HepG2 (cell line): ENCODE measurements around the gene LAMA5. TPM values are rescaled to one million over a fixed set of nuclear protein-coding genes. Genes with fewer than 3 reads are reported as not detected.

ENCODE experiments used
- ARID5B ChIP-seq: IDR thresholded peaks from 2 replicates; pipeline ENCODE4 v1.4.0; 2020; ENCODE audit warnings: mild to moderate bottlenecking, missing genetic modification reagents
- FOXM1 ChIP-seq: sonication (generic); formaldehyde crosslinking; IDR thresholded peaks from 2 replicates; pipeline ENCODE4 v1.5.0; 2020; ENCODE audit warnings: missing genetic modification reagents
- GPBP1L1 ChIP-seq: sonication (generic); formaldehyde crosslinking; IDR thresholded peaks from 2 replicates; pipeline ENCODE4 v1.5.0; 2020; ENCODE audit warnings: mild to moderate bottlenecking, missing genetic modification reagents
- GZF1 ChIP-seq: sonication (generic); formaldehyde crosslinking; IDR thresholded peaks from 2 replicates; pipeline ENCODE4 v1.5.1; 2020; ENCODE audit warnings: mild to moderate bottlenecking, missing genetic modification reagents
- IRF9 ChIP-seq: sonication (generic); formaldehyde crosslinking; IDR thresholded peaks from 2 replicates; pipeline ENCODE4 v1.8.0; 2022; ENCODE audit warnings: missing genetic modification reagents, mild to moderate bottlenecking, borderline replicate concordance
- POGK ChIP-seq: sonication (generic); formaldehyde crosslinking; conservative IDR thresholded peaks from 2 replicates; pipeline ENCODE4 v1.8.0; 2022; ENCODE audit warnings: mild to moderate bottlenecking, moderate library complexity, missing genetic modification reagents
- POLR2AphosphoS2 ChIP-seq: IDR thresholded peaks from 2 replicates; pipeline ENCODE4 v1.6.1; 2011; ENCODE audit warnings: low read depth, low read length, improper control_type of control experiment
- PRPF4 ChIP-seq: fragments of 200-400 bp; formaldehyde crosslinking; IDR thresholded peaks from 2 replicates; pipeline ENCODE4 v1.6.1; 2016; ENCODE audit warnings: low read length, low read depth; ENCODE audit not compliant: poor library complexity, severe bottlenecking
- RFXAP ChIP-seq: sonication (generic); formaldehyde crosslinking; IDR thresholded peaks from 2 replicates; pipeline ENCODE4 v1.4.0; 2020; ENCODE audit warnings: missing genetic modification reagents, borderline replicate concordance
- SMARCC2 ChIP-seq: fragments of 450-650 bp; IDR thresholded peaks from 2 replicates; pipeline ENCODE4 v1.6.1; 2017; ENCODE audit warnings: antibody characterized with exemption, mild to moderate bottlenecking
- ZBTB33 ChIP-seq: sonication (generic); formaldehyde crosslinking; IDR thresholded peaks from 2 replicates; pipeline ENCODE4 v1.4.0; 2020; ENCODE audit warnings: missing genetic modification reagents
- ZBTB7B ChIP-seq: sonication (generic); formaldehyde crosslinking; IDR thresholded peaks from 2 replicates; pipeline ENCODE4 v1.4.0; 2020; ENCODE audit warnings: missing genetic modification reagents
- ZFP91 ChIP-seq: sonication (generic); formaldehyde crosslinking; IDR thresholded peaks from 2 replicates; pipeline ENCODE4 v1.9.0; 2022; ENCODE audit warnings: missing genetic modification reagents, mild to moderate bottlenecking, borderline replicate concordance
- ZNF326 ChIP-seq: sonication (generic); formaldehyde crosslinking; IDR thresholded peaks from 2 replicates; pipeline ENCODE4 v1.4.0; 2020; ENCODE audit warnings: missing genetic modification reagents, borderline replicate concordance
- ZNF367 ChIP-seq: sonication (generic); formaldehyde crosslinking; IDR thresholded peaks from 2 replicates; pipeline ENCODE4 v1.4.0; 2020; ENCODE audit warnings: missing genetic modification reagents, borderline replicate concordance
- ZNF549 ChIP-seq: sonication (generic); formaldehyde crosslinking; IDR thresholded peaks from 2 replicates; pipeline ENCODE4 v1.5.0; 2020; ENCODE audit warnings: missing genetic modification reagents
- ZNF746 ChIP-seq: sonication (generic); formaldehyde crosslinking; IDR thresholded peaks from 2 replicates; pipeline ENCODE4 v1.8.0; 2022; ENCODE audit warnings: mild to moderate bottlenecking, missing genetic modification reagents
- polyA plus RNA-seq, 8 experiments: library from polyadenylated mRNA; depleted of rRNA in 3 of 8; stranded (reverse) in 7 of 8; unstranded in 1 of 8; fragments of >200 nt; fragmentation: Illumina TruSeq in 4 of 8; extraction: Trizol in 4 of 8; gene quantifications; 2 replicates each; pipeline versions ENCODE4 v1.2.1 to v1.2.3, GENCODE V29; 2011 to 2016; ENCODE audit warnings: low read depth in 4 of 8, missing spikeins in 1 of 8, mixed read lengths in 1 of 8; ENCODE audit not compliant: insufficient read depth in 1 of 8
- total RNA-seq, 5 experiments: library from RNA; depleted of rRNA; stranded (reverse); fragments of >200 nt; fragmentation: Illumina TruSeq; extraction: Trizol; gene quantifications; 2 replicates each; pipeline ENCODE4 v1.2.3, GENCODE V29; 2016; ENCODE audit warnings: low read depth in 1 of 5

LAMA5 gene
- total and polyA plus RNA-seq, 2 of the 13 experiments (the other 11 are each of a cell fraction or from before 2014, with no cell fraction given): 21.0 to 44.7 TPM

- TF ChIP-seq RFXAP (CRISPR knock-in tag): no peak
- TF ChIP-seq IRF9 (CRISPR knock-in tag): 0 out of 2 replicates have a peak, but pooled peaks have one; percentile 37
- no peak for TF ChIP-seq SMARCC2
- no peak for TF ChIP-seq ZBTB7B (CRISPR knock-in tag)
- no peak for TF ChIP-seq ZNF367 (CRISPR knock-in tag)
- no peak for TF ChIP-seq FOXM1 (CRISPR knock-in tag)
- TF ChIP-seq POLR2AphosphoS2: no peak
- no peak for TF ChIP-seq ZBTB33 (CRISPR knock-in tag)
- TF ChIP-seq PRPF4: no peak
- TF ChIP-seq POGK: no peak
- TF ChIP-seq ZFP91 (CRISPR knock-in tag): no peak
- no peak for TF ChIP-seq ZNF326 (CRISPR knock-in tag)
- TF ChIP-seq ZNF746 (CRISPR knock-in tag): 0 out of 2 replicates have a peak, but pooled peaks have one; percentile 35
- TF ChIP-seq GPBP1L1 (CRISPR knock-in tag): no peak
- TF ChIP-seq ARID5B (CRISPR knock-in tag): no peak
- TF ChIP-seq GZF1 (CRISPR knock-in tag): 0 out of 2 replicates have a peak, but pooled peaks have one; percentile 45
- TF ChIP-seq ZNF549 (CRISPR knock-in tag): no peak
Observed at GRCh38 chr20:62387933-62388635, 21.0 kb upstream of the LAMA5 start (continued).
